WTC11 (cell line): Measurements from ENCODE around the gene AOX1. TPM values are rescaled to one million over a fixed set of nuclear protein-coding genes. Genes with fewer than 3 reads are reported as not detected.

Source experiments
- ATAC-seq: fragments of 200-7000 bp; cut with Tn5 transposase; 2 replicates; pipeline ENCODE4 v1.10.0; 2021; ENCODE audit warnings: mild to moderate bottlenecking, moderate library complexity
- CTCF ChIA-PET: fragments of 300-600 bp; sonication (Branson Sonifier 250); formaldehyde crosslinking; loops from one replicate; lab custom pipeline; 2021; ENCODE audit warnings: antibody characterized with exemption; lab: Charles Lee
- POLR2A ChIA-PET: fragments of 350-600 bp; sonication (Branson Sonifier 250); formaldehyde crosslinking; loops from one replicate; lab custom pipeline; 2021; ENCODE audit warnings: antibody characterized with exemption; lab: Charles Lee
- DNase-seq: peaks from one replicate; pipeline ENCODE4 v3.0.0; 2021; ENCODE audit warnings: low spot score
- H3K27ac Mint-ChIP-seq: 2 replicates; pipeline ENCODE4 v1.8.0; 2021; ENCODE audit warnings: mixed read lengths
- H3K27me3 Mint-ChIP-seq: 2 replicates; pipeline ENCODE4 v1.8.0; 2021; ENCODE audit warnings: low read depth, mild to moderate bottlenecking, moderate library complexity, mixed read lengths
- H3K36me3 Mint-ChIP-seq: 2 replicates; pipeline ENCODE4 v1.8.0; 2021; ENCODE audit warnings: mixed read lengths
- H3K4me1 Mint-ChIP-seq: 2 replicates; pipeline ENCODE4 v1.8.0; 2022; ENCODE audit warnings: mixed read lengths
- H3K4me3 Mint-ChIP-seq: 2 replicates; pipeline ENCODE4 v1.8.0; 2021; ENCODE audit warnings: mild to moderate bottlenecking, moderate library complexity, mixed read lengths
- H3K9me3 Mint-ChIP-seq: 2 replicates; pipeline ENCODE4 v1.8.0; 2021; ENCODE audit warnings: mixed read lengths
- CDX4 ChIP-seq: fragments of 250-450 bp; sonication (Bioruptor Pico); IDR thresholded peaks from 2 replicates; pipeline ENCODE4 v1.9.0; 2021; ENCODE audit warnings: moderate library complexity, mild to moderate bottlenecking, inconsistent platforms, borderline replicate concordance
- CTCF ChIP-seq: fragments of 200-600 bp; IDR thresholded peaks from 2 replicates; pipeline ENCODE4 v1.8.0; 2022; ENCODE audit warnings: antibody characterized with exemption
- ERG ChIP-seq: fragments of 250-450 bp; sonication (Bioruptor Pico); IDR thresholded peaks from 2 replicates; pipeline ENCODE4 v1.8.0; 2021; ENCODE audit warnings: mild to moderate bottlenecking
- ESRRA ChIP-seq: sonication (generic); formaldehyde crosslinking; IDR thresholded peaks from 2 replicates; pipeline ENCODE4 v1.8.1; 2022; ENCODE audit warnings: mild to moderate bottlenecking, missing genetic modification reagents, borderline replicate concordance
- FOXJ3 ChIP-seq: sonication (generic); formaldehyde crosslinking; IDR thresholded peaks from 2 replicates; pipeline ENCODE4 v1.9.0; 2021; ENCODE audit warnings: missing genetic modification reagents, mild to moderate bottlenecking, borderline replicate concordance
- HMGXB4 ChIP-seq: sonication (generic); formaldehyde crosslinking; IDR thresholded peaks from 2 replicates; pipeline ENCODE4 v1.8.1; 2023; ENCODE audit warnings: mild to moderate bottlenecking, moderate library complexity, missing genetic modification reagents
- IRF1 ChIP-seq: sonication (generic); formaldehyde crosslinking; IDR thresholded peaks from 2 replicates; pipeline ENCODE4 v1.8.0; 2023; ENCODE audit warnings: missing genetic modification reagents
- MAX ChIP-seq: sonication (generic); formaldehyde crosslinking; IDR thresholded peaks from 2 replicates; pipeline ENCODE4 v1.8.0; 2022; ENCODE audit warnings: mild to moderate bottlenecking, missing genetic modification reagents
- NFATC4 ChIP-seq: fragments of 250-450 bp; sonication (Bioruptor Pico); IDR thresholded peaks from 2 replicates; pipeline ENCODE4 v1.9.0; 2021; ENCODE audit warnings: mild to moderate bottlenecking
- NR2C2 ChIP-seq: sonication (generic); formaldehyde crosslinking; IDR thresholded peaks from 2 replicates; pipeline ENCODE4 v1.8.0; 2022; ENCODE audit warnings: mild to moderate bottlenecking, missing genetic modification reagents
- OVOL2 ChIP-seq: fragments of 250-450 bp; sonication (Bioruptor Pico); IDR thresholded peaks from 2 replicates; pipeline ENCODE4 v1.9.0; 2021; ENCODE audit warnings: mild to moderate bottlenecking, borderline replicate concordance
- PRDM15 ChIP-seq: sonication (generic); formaldehyde crosslinking; IDR thresholded peaks from 2 replicates; pipeline ENCODE4 v1.8.0; 2022; ENCODE audit warnings: missing genetic modification reagents
- PRRX2 ChIP-seq: fragments of 250-450 bp; sonication (Bioruptor Pico); IDR thresholded peaks from 2 replicates; pipeline ENCODE4 v1.8.0; 2021; ENCODE audit warnings: mild to moderate bottlenecking
- SMAD3 ChIP-seq: sonication (generic); formaldehyde crosslinking; IDR thresholded peaks from 2 replicates; pipeline ENCODE4 v1.8.0; 2022; ENCODE audit warnings: missing genetic modification reagents, mild to moderate bottlenecking, borderline replicate concordance
- TCF7 ChIP-seq: sonication (generic); formaldehyde crosslinking; IDR thresholded peaks from 2 replicates; pipeline ENCODE4 v1.8.0; 2022; ENCODE audit warnings: mild to moderate bottlenecking, low read depth, missing genetic modification reagents, moderate library complexity
- TEAD1 ChIP-seq: sonication (generic); formaldehyde crosslinking; IDR thresholded peaks from 2 replicates; pipeline ENCODE4 v1.8.0; 2022; ENCODE audit warnings: mild to moderate bottlenecking, missing genetic modification reagents
- ZBTB21 ChIP-seq: sonication (generic); formaldehyde crosslinking; IDR thresholded peaks from 2 replicates; pipeline ENCODE4 v1.8.1; 2023; ENCODE audit warnings: mild to moderate bottlenecking, missing genetic modification reagents, borderline replicate concordance
- ZBTB43 ChIP-seq: sonication (generic); formaldehyde crosslinking; IDR thresholded peaks from 2 replicates; pipeline ENCODE4 v1.8.1; 2023; ENCODE audit warnings: mild to moderate bottlenecking, missing genetic modification reagents
- ZNF219 ChIP-seq: sonication (generic); formaldehyde crosslinking; IDR thresholded peaks from 2 replicates; pipeline ENCODE4 v1.8.0; 2023; ENCODE audit warnings: missing genetic modification reagents, mild to moderate bottlenecking, borderline replicate concordance
- ZNF512 ChIP-seq: sonication (generic); formaldehyde crosslinking; IDR thresholded peaks from 2 replicates; pipeline ENCODE4 v1.8.1; 2022; ENCODE audit warnings: missing genetic modification reagents, borderline replicate concordance
- ZNF671 ChIP-seq: fragments of 250-450 bp; sonication (Bioruptor Pico); IDR thresholded peaks from 2 replicates; pipeline ENCODE4 v1.8.0; 2021; ENCODE audit warnings: mild to moderate bottlenecking
- total RNA-seq: library from RNA; stranded (reverse); gene quantifications from 3 replicates; pipeline ENCODE4 v1.2.3, GENCODE V29; 2021

AOX1 gene
- total RNA-seq, 1 experiment from 2014 or later = 4.8 TPM

GRCh38 chr2:200615247-200615646 is 29.4 kb downstream of the AOX1 start (continued):
- TF ChIP-seq MAX (CRISPR knock-in tag) = no peak

GRCh38 chr2:200616193-200616592 is 30.4 kb downstream of the AOX1 start:
- POLR2A ChIA-PET = no interaction called here
- no peak for DNase-seq
- no peak for ATAC-seq
- H3K27me3 Mint-ChIP-seq = no peaks in the 10 kb centered on the region; the same call in 1 of the 2 replicates
- H3K27ac Mint-ChIP-seq = no peak overlapping the region; the same call in 1 of the 2 replicates
- H3K36me3 Mint-ChIP-seq = no peaks in the 10 kb centered on the region
- H3K4me3 Mint-ChIP-seq = no peak overlapping the region
- no peaks in the 10 kb centered on the region for H3K4me1 Mint-ChIP-seq
- no peak for TF ChIP-seq FOXJ3
- TF ChIP-seq PRRX2 (CRISPR knock-in tag) = no peak
- TF ChIP-seq TCF7 (CRISPR knock-in tag) = no peak
- no peak for TF ChIP-seq NR2C2
- no peak for TF ChIP-seq NFATC4 (CRISPR knock-in tag)
- no peak for TF ChIP-seq ESRRA
- TF ChIP-seq PRDM15 = no peak
- TF ChIP-seq CDX4 (CRISPR knock-in tag) = no peak
- no peak for TF ChIP-seq SMAD3 (CRISPR knock-in tag)
- TF ChIP-seq ZBTB21 = no peak
- TF ChIP-seq TEAD1 (CRISPR knock-in tag) = no peak
- no peak for TF ChIP-seq CTCF
- TF ChIP-seq ZBTB43 = no peak
- no peak for TF ChIP-seq ZNF219 (CRISPR knock-in tag)
- CTCF ChIA-PET = interaction anchor here (3.0 kb wide), 1 partner anchor 30 kb away, joined by 10 read pairs; the partner anchor contains the start of gene AOX1
- no peaks in the 10 kb centered on the region for H3K9me3 Mint-ChIP-seq

GRCh38 chr2:200616656-200617055 is 30.8 kb downstream of the AOX1 start:
- CTCF ChIA-PET = interaction anchor here (3.0 kb wide), 1 partner anchor 30 kb away, joined by 10 read pairs; the partner anchor contains the start of gene AOX1
- H3K27ac Mint-ChIP-seq = no peak overlapping the region; the same call in 1 of the 2 replicates
- H3K36me3 Mint-ChIP-seq = no peaks in the 10 kb centered on the region
- no peak for TF ChIP-seq OVOL2 (CRISPR knock-in tag)
- no peak for TF ChIP-seq IRF1 (CRISPR knock-in tag)
- no peak for TF ChIP-seq ERG (CRISPR knock-in tag)
- no peak for TF ChIP-seq ZNF671
- no peak for TF ChIP-seq TCF7 (CRISPR knock-in tag)
- no peak for TF ChIP-seq ZNF512 (CRISPR knock-in tag)
- no peak for TF ChIP-seq HMGXB4

More at GRCh38 chr2:200616656-200617055, 30.8 kb downstream of the AOX1 start:
- Mint-ChIP-seq H3K9me3 (no peaks in the 10 kb centered on the region), H3K4me3 (no peak overlapping the region), H3K27me3 (no peaks in the 10 kb centered on the region; the same call in 1 of the 2 replicates), H3K4me1 (no peaks in the 10 kb centered on the region)
- DNase-seq = no peak
- ATAC-seq = no peak
- POLR2A ChIA-PET = no interaction called here
